CD14-positive monocyte (primary cell): ENCODE data around the gene HERC5. TPM values are rescaled to one million over a fixed set of nuclear protein-coding genes. Genes with fewer than 3 reads are reported as not detected.

Experiments used
- DNase-seq, 3 donors: peaks; one replicate each; pipeline ENCODE4 v3.0.0-alpha.2; 2011 to 2022
- H2AFZ ChIP-seq: 2 replicates; pipeline ENCODE4 v1.6.0; 2012; ENCODE audit warnings: mild to moderate bottlenecking, low read depth, low read length, inconsistent platforms; ENCODE audit not compliant: insufficient read depth, poor library complexity, severe bottlenecking
- H3K27ac ChIP-seq, 2 donors: 1 replicate in 1 of 2; 2 replicates in 1 of 2; pipeline ENCODE4 v1.5.1; 2012 to 2013; ENCODE audit warnings: low read length in 2 of 2, control low read depth in 1 of 2, inconsistent platforms in 1 of 2, low read depth in 1 of 2, mild to moderate bottlenecking in 1 of 2
- H3K27me3 ChIP-seq, 2 donors: one replicate each; pipeline versions ENCODE4 v1.6.0 to v1.6.1; 2011 to 2013; ENCODE audit warnings: low read length in 2 of 2; ENCODE audit not compliant: control insufficient read depth in 2 of 2, insufficient read depth in 2 of 2
- H3K36me3 ChIP-seq, 2 donors: replicated peaks in 1 of 2; 1 replicate in 1 of 2; 2 replicates in 1 of 2; pipeline versions ENCODE4 v1.5.1 to v1.6.1; 2012 to 2013; ENCODE audit warnings: low read length in 2 of 2, control low read depth in 1 of 2, inconsistent platforms in 1 of 2, mild to moderate bottlenecking in 1 of 2; ENCODE audit not compliant: insufficient read depth in 2 of 2, control insufficient read depth in 1 of 2
- H3K4me1 ChIP-seq, 2 donors: 1 replicate in 1 of 2; 2 replicates in 1 of 2; pipeline versions ENCODE4 v1.5.1 to v1.6.1; 2012 to 2013; ENCODE audit warnings: low read length in 2 of 2, control low read depth in 1 of 2, inconsistent platforms in 1 of 2, mild to moderate bottlenecking in 1 of 2, moderate library complexity in 1 of 2; ENCODE audit not compliant: insufficient read depth in 2 of 2, control insufficient read depth in 1 of 2
- H3K4me2 ChIP-seq: replicated peaks from 2 replicates; pipeline ENCODE3; 2012; ENCODE audit warnings: low read length, moderate library complexity, mild to moderate bottlenecking; ENCODE audit not compliant: poor library complexity, severe bottlenecking; ENCODE audit errors: extremely low read depth
- H3K4me3 ChIP-seq, 3 experiments: fragments of 200-600 bp in 1 of 3; sonication (generic) in 1 of 3; replicated peaks in 1 of 3; 1 replicate in 2 of 3; 2 replicates in 1 of 3; pipeline ENCODE4 v1.5.1; 2011 to 2013; ENCODE audit warnings: low read length in 3 of 3, mild to moderate bottlenecking in 3 of 3, control low read depth in 2 of 3, low read depth in 2 of 3, inconsistent platforms in 1 of 3, moderate library complexity in 1 of 3
- H3K79me2 ChIP-seq: 2 replicates; pipeline ENCODE4 v1.6.0; 2012; ENCODE audit warnings: mild to moderate bottlenecking, control low read depth, inconsistent platforms, low read length, moderate library complexity; ENCODE audit not compliant: insufficient read depth
- H3K9ac ChIP-seq: 2 replicates; pipeline ENCODE4 v1.6.0; 2017; ENCODE audit warnings: low read length, mild to moderate bottlenecking; ENCODE audit not compliant: insufficient read depth, poor library complexity, severe bottlenecking
- H3K9me3 ChIP-seq, 2 donors: replicated peaks in 1 of 2; 1 replicate in 1 of 2; 2 replicates in 1 of 2; pipeline versions ENCODE4 v1.5.1 to v1.6.1; 2012 to 2013; ENCODE audit warnings: low read length in 2 of 2, control low read depth in 1 of 2; ENCODE audit not compliant: control insufficient read depth in 1 of 2, insufficient read depth in 1 of 2
- H4K20me1 ChIP-seq: 2 replicates; pipeline ENCODE4 v1.6.0; 2012; ENCODE audit warnings: mild to moderate bottlenecking, low read length, control low read depth, moderate library complexity; ENCODE audit not compliant: insufficient read depth
- H3K27ac Mint-ChIP-seq, 7 donors: one replicate each; pipeline ENCODE4 v1.8.0; 2020; ENCODE audit warnings: mild to moderate bottlenecking in 7 of 7, mixed read lengths in 7 of 7, moderate library complexity in 6 of 7, inconsistent platforms in 2 of 7
- H3K27me3 Mint-ChIP-seq, 3 donors: one replicate each; pipeline ENCODE4 v1.8.0; 2021 to 2022; ENCODE audit warnings: low read depth in 3 of 3, mild to moderate bottlenecking in 3 of 3, mixed read lengths in 3 of 3, moderate library complexity in 3 of 3, inconsistent platforms in 1 of 3
- H3K36me3 Mint-ChIP-seq, 2 donors: one replicate each; pipeline ENCODE4 v1.8.0; 2020; ENCODE audit warnings: mixed read lengths in 2 of 2, inconsistent platforms in 1 of 2, mild to moderate bottlenecking in 1 of 2
- H3K4me1 Mint-ChIP-seq: one replicate; pipeline ENCODE4 v1.8.0; 2020; ENCODE audit warnings: mild to moderate bottlenecking, mixed read lengths
- H3K4me3 Mint-ChIP-seq, 2 donors: one replicate each; pipeline ENCODE4 v1.8.0; 2020; ENCODE audit warnings: mild to moderate bottlenecking in 2 of 2, mixed read lengths in 2 of 2, moderate library complexity in 1 of 2
- H3K9me3 Mint-ChIP-seq, 7 donors: one replicate each; pipeline ENCODE4 v1.8.0; 2020 to 2022; ENCODE audit warnings: mixed read lengths in 7 of 7, mild to moderate bottlenecking in 6 of 7, moderate library complexity in 6 of 7, inconsistent platforms in 2 of 7
- WGBS: methylation state at CpG from one replicate; pipeline ENCODE4 v1.1.5; 2013; ENCODE audit warnings: missing lambda C conversion rate; ENCODE audit not compliant: insufficient coverage; 5-methylcytosine and 5-hydroxymethylcytosine counted together
- intact Hi-C, 2 donors: fragments of 100-400 bp; cut with micrococcal nuclease; formaldehyde crosslinking; loops; one replicate each; pipeline versions ENCODE4 v1.15.0 to v1.15.1; 2023
- polyA plus RNA-seq, 3 donors: library from polyadenylated mRNA; depleted of rRNA in 1 of 3; unstranded in 2 of 3; stranded (reverse) in 1 of 3; fragments of 300-500 nt in 2 of 3; fragments of >200 nt in 1 of 3; fragmentation: Illumina TruSeq in 2 of 3; gene quantifications; 1 replicate in 2 of 3; 2 replicates in 1 of 3; pipeline ENCODE4 v1.2.3, GENCODE V29; 2012 to 2021
- TF ChIP-seq, protein P1 (sequence below): fragments of 200-600 bp; IDR thresholded peaks from one replicate; pipeline ENCODE4 v1.8.0; 2022; ENCODE audit warnings: antibody characterized with exemption, mild to moderate bottlenecking

The HERC5 gene
- polyA plus RNA-seq, 3 donors: 2.9 to 10.4 (median 8.1) TPM

- H3K9me3 ChIP-seq: no peaks in the 10 kb centered on the region
- H3K4me1 ChIP-seq: no peaks in the 10 kb centered on the region
- no peaks in the 10 kb centered on the region for H3K79me2 ChIP-seq
- H4K20me1 ChIP-seq: no peaks in the 10 kb centered on the region
- H3K27ac Mint-ChIP-seq: no peak overlapping the region
- H3K9ac ChIP-seq: no peak overlapping the region
- DNase-seq: no peak
- H3K36me3 Mint-ChIP-seq: peaks cover 12 to 25% of the 10 kb centered on the region in 2 donors
- no peaks in the 10 kb centered on the region for H3K4me1 Mint-ChIP-seq
- TF ChIP-seq, protein P1, sequence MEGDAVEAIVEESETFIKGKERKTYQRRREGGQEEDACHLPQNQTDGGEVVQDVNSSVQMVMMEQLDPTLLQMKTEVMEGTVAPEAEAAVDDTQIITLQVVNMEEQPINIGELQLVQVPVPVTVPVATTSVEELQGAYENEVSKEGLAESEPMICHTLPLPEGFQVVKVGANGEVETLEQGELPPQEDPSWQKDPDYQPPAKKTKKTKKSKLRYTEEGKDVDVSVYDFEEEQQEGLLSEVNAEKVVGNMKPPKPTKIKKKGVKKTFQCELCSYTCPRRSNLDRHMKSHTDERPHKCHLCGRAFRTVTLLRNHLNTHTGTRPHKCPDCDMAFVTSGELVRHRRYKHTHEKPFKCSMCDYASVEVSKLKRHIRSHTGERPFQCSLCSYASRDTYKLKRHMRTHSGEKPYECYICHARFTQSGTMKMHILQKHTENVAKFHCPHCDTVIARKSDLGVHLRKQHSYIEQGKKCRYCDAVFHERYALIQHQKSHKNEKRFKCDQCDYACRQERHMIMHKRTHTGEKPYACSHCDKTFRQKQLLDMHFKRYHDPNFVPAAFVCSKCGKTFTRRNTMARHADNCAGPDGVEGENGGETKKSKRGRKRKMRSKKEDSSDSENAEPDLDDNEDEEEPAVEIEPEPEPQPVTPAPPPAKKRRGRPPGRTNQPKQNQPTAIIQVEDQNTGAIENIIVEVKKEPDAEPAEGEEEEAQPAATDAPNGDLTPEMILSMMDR: no peak
- no peak overlapping the region for H3K4me2 ChIP-seq
- H2AFZ ChIP-seq: no peak overlapping the region
- H3K4me3 Mint-ChIP-seq: no peak overlapping the region
- peaks cover 0 to 5% (median 0%) of the 10 kb centered on the region in 7 donors for H3K9me3 Mint-ChIP-seq
- no peak overlapping the region for H3K27ac ChIP-seq
- H3K36me3 ChIP-seq: no peaks in the 10 kb centered on the region
- WGBS: no CpG with 5 or more reads among the region's 2 CpGs
- intact Hi-C loops: no loop called here
- H3K27me3 Mint-ChIP-seq: peaks cover 0 to 2% (median 0%) of the 10 kb centered on the region in 3 donors
- no peaks in the 10 kb centered on the region for H3K27me3 ChIP-seq
- H3K4me3 ChIP-seq: no peak overlapping the region
Measured at GRCh38 chr4:88422403-88422802, 34.5 kb upstream of the HERC5 start.

DNA sequence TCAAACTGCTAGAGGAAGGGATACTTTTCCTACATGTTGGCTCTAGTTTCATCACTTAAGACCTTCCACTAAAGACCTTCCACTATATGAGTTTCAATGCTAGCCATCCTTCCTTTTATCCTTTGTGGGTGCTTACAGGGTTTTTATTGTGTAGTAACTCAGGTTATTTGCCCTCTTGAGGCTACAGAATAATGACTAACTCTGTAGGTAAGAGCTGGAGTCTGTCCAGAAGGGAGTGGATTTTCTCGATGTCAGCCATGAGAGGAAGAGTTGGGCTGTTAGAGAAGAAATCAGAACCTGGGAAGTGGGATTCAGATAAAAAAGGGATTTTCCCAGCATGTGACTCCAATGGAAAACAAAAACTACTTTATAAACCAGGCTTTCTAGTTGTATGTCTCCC lies 27.5 kb upstream of the HERC5 start:
- WGBS: no CpG with 5 or more reads among the region's 1 CpG
- peaks cover 0 to 14% of the 10 kb centered on the region in 2 donors for H3K36me3 ChIP-seq
- H3K4me2 ChIP-seq: no peak overlapping the region
- Mint-ChIP-seq H3K27me3 (peaks cover 0 to 2% (median 0%) of the 10 kb centered on the region in 3 donors), H3K9me3 (peaks cover 2 to 10% (median 8%) of the 10 kb centered on the region in 7 donors), H3K4me3 (no peak overlapping the region), H3K27ac (no peak overlapping the region), H3K4me1 (no peaks in the 10 kb centered on the region), H3K36me3 (peaks cover 26 to 35% of the 10 kb centered on the region in 2 donors)
- no peak for DNase-seq
- no peaks in the 10 kb centered on the region for H4K20me1 ChIP-seq
- no peak overlapping the region for H3K9ac ChIP-seq
- intact Hi-C loops: no loop called here
- H3K79me2 ChIP-seq: no peaks in the 10 kb centered on the region
- no peaks in the 10 kb centered on the region for H3K27me3 ChIP-seq
- TF ChIP-seq, protein P1: no peak
- H3K9me3 ChIP-seq: peaks cover 0 to 3% of the 10 kb centered on the region in 2 donors
- no peaks in the 10 kb centered on the region for H3K4me1 ChIP-seq
- no peak overlapping the region for H2AFZ ChIP-seq
- no peak overlapping the region for H3K4me3 ChIP-seq
- no peak overlapping the region for H3K27ac ChIP-seq
